ENCODE results near the gene CNOT6L.
"Not testable (repeated sequence)": the region's sequence is repeated elsewhere in the genome, so short reads cannot be mapped to it uniquely, and the experiment has no call there.

CNOT6L gene

GRCh38 chr4:77819843-77820648 is 878 bp upstream of the CNOT6L start:
- peak; percentile 65 for DNase-seq

DNA sequence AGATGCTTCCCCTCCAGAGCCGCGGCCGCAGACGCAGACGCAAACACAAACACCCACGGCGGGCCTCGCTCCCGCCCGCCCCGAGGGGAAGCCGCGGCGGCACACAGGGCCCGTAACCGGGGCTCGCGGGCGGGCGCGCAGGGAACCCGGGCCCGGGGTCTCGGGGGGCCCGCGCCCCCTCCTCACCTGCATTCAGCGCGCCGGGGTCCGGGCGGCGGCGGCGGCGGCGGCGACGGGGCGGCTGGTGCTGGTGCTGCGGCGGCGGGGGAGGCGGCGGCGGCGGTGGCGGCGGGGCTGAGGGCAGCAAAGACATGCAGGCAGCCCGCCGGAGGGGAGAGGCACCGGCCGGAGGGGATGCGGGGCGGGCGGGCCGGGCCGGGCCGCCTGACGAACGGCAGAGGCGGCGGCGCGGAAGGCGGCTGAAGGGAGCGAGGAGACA is 255 bp upstream of the CNOT6L start:
- no peak for DNase-seq

- peak; percentile 75 for DNase-seq
Measured at GRCh38 chr4:77818073-77818601, 1.0 kb downstream of the CNOT6L start.

DNA sequence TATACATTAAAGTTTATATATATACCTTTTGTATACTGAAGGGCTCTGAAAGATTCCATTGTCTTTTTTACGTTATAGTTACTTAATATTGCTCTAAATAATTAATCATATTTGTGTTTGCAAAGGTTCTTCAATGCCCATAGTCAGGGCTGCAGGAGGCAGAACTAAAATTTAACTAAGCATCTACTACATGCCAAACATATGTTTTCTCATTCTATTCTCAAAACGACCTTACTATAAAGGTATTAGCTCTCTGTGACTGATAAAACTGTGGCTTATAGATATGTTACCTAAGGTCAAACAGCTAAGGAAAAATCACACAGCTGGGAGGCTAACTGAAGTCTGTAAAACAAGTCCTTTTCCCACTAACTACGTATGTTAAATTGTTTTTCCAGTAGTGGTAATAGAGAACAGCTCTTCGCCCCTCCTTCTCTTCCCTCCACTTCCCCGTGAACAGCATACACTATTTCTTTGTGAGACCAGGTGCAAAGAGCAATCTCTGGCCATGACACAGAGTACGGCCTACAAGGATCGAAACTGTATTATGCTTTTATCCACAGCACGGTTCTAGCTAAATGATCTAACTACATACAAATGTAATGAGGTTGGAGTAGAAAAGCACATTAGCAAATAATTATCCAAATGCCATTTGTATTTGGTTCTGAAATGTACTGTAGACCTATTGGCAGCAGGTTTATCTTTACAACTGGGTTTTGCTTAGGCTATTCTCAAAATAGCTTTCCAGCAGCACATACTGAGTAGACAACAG is 1.7 kb downstream of the CNOT6L start:
- no peak for DNase-seq

GRCh38 chr4:77816546-77816945 is 2.6 kb downstream of the CNOT6L start:
- DNase-seq: no peak

GRCh38 chr4:77815636-77816035 is 3.5 kb downstream of the CNOT6L start:
- no peak for DNase-seq

- no peak for DNase-seq
Measured at GRCh38 chr4:77805840-77806239, 13.3 kb downstream of the CNOT6L start.

DNA sequence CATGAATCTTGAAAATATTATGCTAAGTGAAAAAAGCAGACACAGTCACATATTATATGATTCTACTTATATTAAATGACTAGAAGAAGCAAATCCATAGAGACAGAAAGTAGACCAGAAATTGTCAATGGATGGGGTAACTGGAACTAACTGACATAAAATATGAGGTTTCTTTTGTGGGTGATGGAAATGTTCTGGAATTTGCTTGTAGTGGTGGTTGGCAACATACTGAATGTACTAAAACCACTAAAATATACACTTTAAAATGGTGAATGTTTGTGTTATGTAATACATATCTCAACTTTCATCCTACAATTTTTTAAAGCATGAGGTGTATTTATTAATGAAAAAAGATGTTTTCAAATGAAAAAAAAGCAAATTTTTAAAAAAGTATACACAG is 14.7 kb downstream of the CNOT6L start:
- DNase-seq: no peak

- no peak for DNase-seq
Measured at GRCh38 chr4:77802402-77802801, 16.8 kb downstream of the CNOT6L start.

DNA sequence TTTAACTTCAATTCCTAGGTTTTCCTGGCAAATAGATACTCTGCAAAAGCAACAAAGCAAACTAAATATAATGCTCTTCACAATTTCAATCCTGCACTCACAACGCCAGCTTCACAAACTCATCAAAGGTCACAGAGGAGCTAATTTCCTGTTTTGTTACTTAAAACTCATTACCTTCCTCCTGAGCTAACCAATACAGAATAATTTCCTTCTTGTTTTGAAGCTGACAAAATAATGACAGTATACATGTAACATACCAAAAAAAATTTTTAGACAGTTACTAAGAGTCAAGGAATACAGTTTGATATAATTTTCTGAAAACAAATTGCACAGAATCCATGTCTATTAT is 17.9 kb downstream of the CNOT6L start:
- no peak for DNase-seq

- DNase-seq: peak; percentile 11
Measured at GRCh38 chr4:77800483-77801259, 18.5 kb downstream of the CNOT6L start.

- DNase-seq: no peak
Measured at GRCh38 chr4:77800077-77800476, 19.1 kb downstream of the CNOT6L start.

GRCh38 chr4:77798385-77798784 is 20.8 kb downstream of the CNOT6L start:
- no peak for DNase-seq

GRCh38 chr4:77797239-77797638 is 21.9 kb downstream of the CNOT6L start:
- DNase-seq: peak; percentile 17

GRCh38 chr4:77795326-77795725 is 23.8 kb downstream of the CNOT6L start:
- no peak for DNase-seq

GRCh38 chr4:77790146-77790545 is 29.0 kb downstream of the CNOT6L start:
- no peak for DNase-seq

DNA sequence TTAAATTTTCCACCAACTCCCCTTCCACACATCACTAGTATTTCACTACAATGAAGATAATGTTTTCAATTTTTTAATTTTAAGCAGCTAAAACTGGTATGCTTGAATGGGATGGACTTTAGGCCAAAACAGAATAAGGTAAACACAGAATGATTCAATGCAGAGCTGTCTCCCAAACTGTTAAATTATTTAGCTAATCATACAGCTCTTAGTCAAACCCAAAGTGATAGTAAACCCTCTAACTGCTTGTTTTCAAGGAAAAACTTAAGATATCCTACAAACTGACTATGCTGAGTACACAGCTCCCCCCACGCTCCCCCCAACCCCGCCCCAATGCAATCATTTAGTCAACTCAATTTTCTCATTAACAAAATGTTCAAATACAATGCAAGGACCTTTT is 30.2 kb downstream of the CNOT6L start:
- DNase-seq: no peak

GRCh38 chr4:77787969-77788368 is 31.2 kb downstream of the CNOT6L start:
- no peak for DNase-seq

- DNase-seq: no peak
Measured at GRCh38 chr4:77785669-77786068, 33.5 kb downstream of the CNOT6L start.

- no peak for DNase-seq
Measured at GRCh38 chr4:77783895-77784294, 35.3 kb downstream of the CNOT6L start.

- no peak for DNase-seq
Measured at GRCh38 chr4:77782102-77782835, 36.9 kb downstream of the CNOT6L start.

- DNase-seq: not testable (repeated sequence)
Measured at GRCh38 chr4:77780762-77781161, 38.4 kb downstream of the CNOT6L start.

Measured in HCEC 1CT (cell line).